Keratinocyte (primary cell): ENCODE data around the gene ZBTB14. TPM values are rescaled to one million over a fixed set of nuclear protein-coding genes. Genes with fewer than 3 reads are reported as not detected.

Experiments used
- DNase-seq: peaks from one replicate; pipeline ENCODE4 v3.0.0-alpha.2; 2011; ENCODE audit warnings: low read depth, missing footprints, low spot score
- FAIRE-seq: peaks from 2 replicates; lab custom pipeline; 2011; peaks lifted over from hg19 to GRCh38; lab: Jason Lieb, UNC
- H2AFZ ChIP-seq: 2 replicates; pipeline ENCODE4 v1.6.0; 2012; ENCODE audit warnings: low read length, control low read depth, inconsistent platforms; ENCODE audit not compliant: control insufficient read depth
- H3K27ac ChIP-seq: 2 replicates; pipeline ENCODE4 v1.5.1; 2011; ENCODE audit warnings: low read length; ENCODE audit not compliant: control insufficient read depth, insufficient read depth
- H3K27me3 ChIP-seq: 3 replicates; pipeline ENCODE4 v1.6.0; 2011; ENCODE audit warnings: low read length; ENCODE audit not compliant: control insufficient read depth, insufficient read depth; ENCODE audit errors: extremely low read depth
- H3K36me3 ChIP-seq, 2 experiments: 2 replicates in 1 of 2; 3 replicates in 1 of 2; pipeline ENCODE4 v1.5.1; 2011; ENCODE audit warnings: low read length in 2 of 2, mild to moderate bottlenecking in 1 of 2; ENCODE audit not compliant: control insufficient read depth in 2 of 2, insufficient read depth in 2 of 2; ENCODE audit errors: extremely low read depth in 1 of 2
- H3K4me1 ChIP-seq: 3 replicates; pipeline ENCODE4 v1.5.1; 2011; ENCODE audit warnings: low read length; ENCODE audit not compliant: control insufficient read depth, insufficient read depth; ENCODE audit errors: extremely low read depth
- H3K4me2 ChIP-seq: 3 replicates; pipeline ENCODE4 v1.6.0; 2011; ENCODE audit warnings: low read depth, low read length; ENCODE audit not compliant: control insufficient read depth, insufficient read depth; ENCODE audit errors: extremely low read depth
- H3K4me3 ChIP-seq, 3 experiments: fragments of 200-600 bp in 1 of 3; sonication (generic) in 1 of 3; 2 replicates in 2 of 3; 3 replicates in 1 of 3; pipeline ENCODE4 v1.5.1; 2011 to 2016; ENCODE audit warnings: low read length in 3 of 3, mild to moderate bottlenecking in 3 of 3, control low read depth in 2 of 3, inconsistent platforms in 1 of 3, low read depth in 1 of 3, mixed read lengths in 1 of 3, mixed run types in 1 of 3, moderate library complexity in 1 of 3; ENCODE audit not compliant: control insufficient read depth in 2 of 3, insufficient read depth in 2 of 3; ENCODE audit errors: extremely low read depth in 1 of 3
- H3K79me2 ChIP-seq: 2 replicates; pipeline ENCODE4 v1.6.0; 2012; ENCODE audit warnings: low read length; ENCODE audit not compliant: control insufficient read depth, insufficient read depth
- H3K9ac ChIP-seq: 3 replicates; pipeline ENCODE4 v1.6.0; 2011; ENCODE audit warnings: low read length; ENCODE audit not compliant: control insufficient read depth, insufficient read depth; ENCODE audit errors: extremely low read depth
- H3K9me1 ChIP-seq: 3 replicates; pipeline ENCODE4 v1.6.0; 2011; ENCODE audit warnings: low read length; ENCODE audit not compliant: control insufficient read depth, insufficient read depth; ENCODE audit errors: extremely low read depth
- H3K9me3 ChIP-seq: 2 replicates; pipeline ENCODE4 v1.5.1; 2012; ENCODE audit warnings: low read depth, low read length; ENCODE audit not compliant: control insufficient read depth
- H4K20me1 ChIP-seq: 3 replicates; pipeline ENCODE4 v1.6.0; 2011; ENCODE audit warnings: low read length; ENCODE audit not compliant: control insufficient read depth, insufficient read depth; ENCODE audit errors: extremely low read depth
- CTCF ChIP-seq, 3 experiments: IDR thresholded peaks in 1 of 3; conservative IDR thresholded peaks in 1 of 3; optimal IDR thresholded peaks in 1 of 3; 2 replicates in 2 of 3; 3 replicates in 1 of 3; pipeline versions ENCODE3 to v1.5.1; 2011; ENCODE audit warnings: low read length in 3 of 3, mild to moderate bottlenecking in 3 of 3, moderate library complexity in 2 of 3, control low read depth in 1 of 3, inconsistent platforms in 1 of 3; ENCODE audit not compliant: insufficient read depth in 2 of 3; ENCODE audit errors: extremely low read depth in 1 of 3
- EZH2 ChIP-seq: IDR thresholded peaks from one replicate; pipeline ENCODE4 v1.6.1; 2012; ENCODE audit warnings: inconsistent platforms, mild to moderate bottlenecking, low read length, moderate library complexity
- dilution Hi-C: fragments of 300-500 bp; cut with MboI; formaldehyde crosslinking; loops from one replicate; pipeline ENCODE4 v1.7.0; 2020; ENCODE audit warnings: low sequenced_read_pairs; ENCODE audit not compliant: extremely low pct_ligation_motif_present
- polyA plus RNA-seq, 5 experiments: library from polyadenylated mRNA; depleted of rRNA in 3 of 5; stranded (reverse) in 3 of 5; stranded (forward) in 1 of 5; unstranded in 1 of 5; fragments of >200 nt; gene quantifications; 1 replicate in 1 of 5; 2 replicates in 3 of 5; 3 replicates in 1 of 5; pipeline versions ENCODE4 v1.2.1 to v1.2.3, GENCODE V29; 2011 to 2012; ENCODE audit warnings: missing spikeins in 2 of 5, low read depth in 1 of 5, low replicate concordance in 1 of 5

The ZBTB14 gene
- polyA plus RNA-seq, 1 donor (not counting 4 experiments of a cell fraction or from before 2014, with no cell fraction given), result 9.1 TPM

- Histone ChIP-seq H3K36me3 (no peaks in the 10 kb centered on the region), H4K20me1 (no peaks in the 10 kb centered on the region), H3K4me1 (no peaks in the 10 kb centered on the region), H3K4me2 (no peak overlapping the region), H3K9me1 (no peaks in the 10 kb centered on the region), H3K4me3 (no peak overlapping the region), H3K27ac (no peak overlapping the region), H2AFZ (no peak overlapping the region), H3K9me3 (no peaks in the 10 kb centered on the region), H3K79me2 (no peaks in the 10 kb centered on the region), H3K9ac (no peak overlapping the region), H3K27me3 (no peaks in the 10 kb centered on the region)
- no peak for FAIRE-seq
- no peak for DNase-seq
- TF ChIP-seq EZH2, result no peak
- no peak for TF ChIP-seq CTCF (optimal IDR thresholded peaks at IDR 0.05 in 1 of 3, IDR thresholded peaks at IDR 0.05 in 1 of 3, conservative IDR thresholded peaks at IDR 0.05 in 1 of 3; ENCODE audit: extremely low read depth in 1 of 3, insufficient read depth in 2 of 3, low read length in 3 of 3)
- dilution Hi-C loops, result no loop called here
These were observed 12.8 kb downstream of the ZBTB14 start for GRCh38 chr18:5282770-5283169.

- H3K27ac ChIP-seq, result no peak overlapping the region
- H3K4me3 ChIP-seq, result no peak overlapping the region
- DNase-seq (no peak), FAIRE-seq (no peak)
- H3K36me3 ChIP-seq, result no peaks in the 10 kb centered on the region
- no peaks in the 10 kb centered on the region for H3K27me3 ChIP-seq
- no peaks in the 10 kb centered on the region for H3K9me1 ChIP-seq
- no peaks in the 10 kb centered on the region for H4K20me1 ChIP-seq
- dilution Hi-C loops, result no loop called here
- no peak overlapping the region for H3K9ac ChIP-seq
- no peak overlapping the region for H2AFZ ChIP-seq
- H3K4me1 ChIP-seq, result no peaks in the 10 kb centered on the region
- H3K4me2 ChIP-seq, result no peak overlapping the region
- H3K9me3 ChIP-seq, result no peaks in the 10 kb centered on the region
- H3K79me2 ChIP-seq, result no peaks in the 10 kb centered on the region
- TF ChIP-seq EZH2 (no peak), CTCF (optimal IDR thresholded peaks at IDR 0.05 in 1 of 3, IDR thresholded peaks at IDR 0.05 in 1 of 3, conservative IDR thresholded peaks at IDR 0.05 in 1 of 3; ENCODE audit: extremely low read depth in 1 of 3, insufficient read depth in 2 of 3, low read length in 3 of 3) (no peak)
These were observed 18.6 kb downstream of the ZBTB14 start for GRCh38 chr18:5276947-5277346.
